HG03139 (cell line): ENCODE data around the gene HCFC1.

Experiments used
- ATAC-seq: cut with Tn5 transposase; IDR thresholded peaks from one replicate; pipeline ENCODE4 v1.9.1; 2021; ENCODE audit not compliant: unreplicated experiment

HCFC1 gene

GRCh38 chrX:153974726-153975286 is 3.2 kb upstream of the HCFC1 start:
- no peak for ATAC-seq

- ATAC-seq = no peak
These were observed 2.5 kb upstream of the HCFC1 start for GRCh38 chrX:153974003-153974725.

GRCh38 chrX:153973127-153974002 is 1.7 kb upstream of the HCFC1 start:
- ATAC-seq = no peak

- peak; percentile 32 for ATAC-seq
These were observed 929 bp upstream of the HCFC1 start, which contains the start of gene TMEM187 for GRCh38 chrX:153972368-153973126. Gene TMEM187, plus strand, starts transcription at chrX:153972754. Its CDS starts 9,309 bp downstream, at chrX:153982063.

GRCh38 chrX:153971124-153971449 is 531 bp downstream of the HCFC1 start:
- peak; percentile 26 for ATAC-seq

- ATAC-seq = no peak
These were observed 1.1 kb downstream of the HCFC1 start for GRCh38 chrX:153970357-153971123.

- ATAC-seq = no peak
These were observed 1.7 kb downstream of the HCFC1 start for GRCh38 chrX:153969904-153970356.

GRCh38 chrX:153969125-153969903 is 2.3 kb downstream of the HCFC1 start:
- no peak for ATAC-seq

GRCh38 chrX:153968754-153969124 is 2.9 kb downstream of the HCFC1 start:
- no peak for ATAC-seq

- ATAC-seq = no peak
These were observed 3.4 kb downstream of the HCFC1 start for GRCh38 chrX:153968255-153968654.

- no peak for ATAC-seq
These were observed 3.9 kb downstream of the HCFC1 start for GRCh38 chrX:153967536-153968224.

GRCh38 chrX:153966841-153967535 is 4.6 kb downstream of the HCFC1 start:
- ATAC-seq = no peak

GRCh38 chrX:153966283-153966688 is 5.3 kb downstream of the HCFC1 start:
- ATAC-seq = no peak

- ATAC-seq = no peak
These were observed 6.2 kb downstream of the HCFC1 start for GRCh38 chrX:153965406-153965805.

- ATAC-seq = no peak
These were observed 7.5 kb downstream of the HCFC1 start for GRCh38 chrX:153964105-153964504.

- no peak for ATAC-seq
These were observed 8.1 kb downstream of the HCFC1 start for GRCh38 chrX:153963546-153963945.

GRCh38 chrX:153961292-153961691 is 10.3 kb downstream of the HCFC1 start:
- ATAC-seq = no peak

- ATAC-seq = no peak
These were observed 10.8 kb downstream of the HCFC1 start for GRCh38 chrX:153960786-153961185.
